Right lobe of liver (tissue), 4 donors: ENCODE results near the gene ZFX.

Experiments used
- POLR2A ChIP-seq: fragments of 450-650 bp; IDR thresholded peaks from one replicate; pipeline ENCODE4 v1.6.1; 2017; ENCODE audit warnings: antibody characterized with exemption, mild to moderate bottlenecking
- TF ChIP-seq, protein P1 (sequence below), 4 donors: fragments of 200-600 bp in 3 of 4; fragments of 450-650 bp in 1 of 4; IDR thresholded peaks; one replicate each; pipeline versions ENCODE4 v1.5.1 to v1.8.0; 2016 to 2022; ENCODE audit warnings: antibody characterized with exemption in 4 of 4, mild to moderate bottlenecking in 2 of 4
- donor health status: DM: no; HTN: no; CAD: no.
- donor health status: DM: no; HTN: no; CAD: no.
- donor health status: DM: no; HTN: yes; CAD: no.

- TF ChIP-seq POLR2A: no peak
- TF ChIP-seq, protein P1, sequence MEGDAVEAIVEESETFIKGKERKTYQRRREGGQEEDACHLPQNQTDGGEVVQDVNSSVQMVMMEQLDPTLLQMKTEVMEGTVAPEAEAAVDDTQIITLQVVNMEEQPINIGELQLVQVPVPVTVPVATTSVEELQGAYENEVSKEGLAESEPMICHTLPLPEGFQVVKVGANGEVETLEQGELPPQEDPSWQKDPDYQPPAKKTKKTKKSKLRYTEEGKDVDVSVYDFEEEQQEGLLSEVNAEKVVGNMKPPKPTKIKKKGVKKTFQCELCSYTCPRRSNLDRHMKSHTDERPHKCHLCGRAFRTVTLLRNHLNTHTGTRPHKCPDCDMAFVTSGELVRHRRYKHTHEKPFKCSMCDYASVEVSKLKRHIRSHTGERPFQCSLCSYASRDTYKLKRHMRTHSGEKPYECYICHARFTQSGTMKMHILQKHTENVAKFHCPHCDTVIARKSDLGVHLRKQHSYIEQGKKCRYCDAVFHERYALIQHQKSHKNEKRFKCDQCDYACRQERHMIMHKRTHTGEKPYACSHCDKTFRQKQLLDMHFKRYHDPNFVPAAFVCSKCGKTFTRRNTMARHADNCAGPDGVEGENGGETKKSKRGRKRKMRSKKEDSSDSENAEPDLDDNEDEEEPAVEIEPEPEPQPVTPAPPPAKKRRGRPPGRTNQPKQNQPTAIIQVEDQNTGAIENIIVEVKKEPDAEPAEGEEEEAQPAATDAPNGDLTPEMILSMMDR (IDR thresholded peaks at IDR 0.05): peak; percentile 49 to 61 (median 50)
These were observed 692 bp downstream of the ZFX start for GRCh38 chrX:24150051-24150790.
